Stimulated activated CD8-positive, alpha-beta memory T cell treated with anti-CD3 and anti-CD28 coated beads, Interleukin-15, amount 100 ng/mL, for 4 hours (primary cell): Measurements from ENCODE around the gene CPNE6.
"Not testable (repeated sequence)": the region's sequence is repeated elsewhere in the genome, so short reads cannot be mapped to it uniquely, and the experiment has no call there.

Experiments
- DNase-seq, 2 donors: peaks; one replicate each; pipeline ENCODE4 v3.0.0-alpha.2; 2020; ENCODE audit warnings: low read depth in 2 of 2

CPNE6 gene

DNA sequence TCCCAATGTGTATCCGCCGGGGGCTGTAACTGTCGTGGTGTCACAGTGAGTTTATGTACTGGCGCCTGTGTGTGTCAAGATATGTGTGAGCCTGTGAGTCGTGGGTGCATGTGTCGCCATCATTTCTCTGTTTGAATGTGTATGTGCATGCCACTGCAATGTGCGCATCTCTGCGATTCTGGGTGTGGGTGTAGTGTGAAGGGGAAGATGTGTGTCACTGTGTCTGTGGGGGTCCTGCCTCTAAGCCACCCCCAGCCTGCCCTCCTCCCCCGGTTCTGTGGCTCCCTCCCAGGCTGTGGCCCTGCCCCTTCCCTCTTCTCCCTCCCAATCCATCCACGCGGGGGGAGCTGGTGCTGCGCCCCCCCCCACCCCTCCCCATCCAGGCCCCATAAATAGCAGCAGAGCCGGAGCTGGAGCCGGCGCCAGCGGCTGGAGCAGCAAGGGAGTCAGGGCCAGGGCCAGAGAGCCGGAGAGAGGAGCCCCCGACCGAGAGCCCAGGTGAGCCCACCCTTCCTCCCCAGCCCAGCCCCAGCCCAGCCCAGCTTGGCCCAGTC is at the start of gene CPNE6:
Gene CPNE6, plus strand, starts transcription at position 419 of the 554 bp plus-strand sequence. CDS start 1,375 bp downstream, outside the sequence.
- no peak for DNase-seq

DNA sequence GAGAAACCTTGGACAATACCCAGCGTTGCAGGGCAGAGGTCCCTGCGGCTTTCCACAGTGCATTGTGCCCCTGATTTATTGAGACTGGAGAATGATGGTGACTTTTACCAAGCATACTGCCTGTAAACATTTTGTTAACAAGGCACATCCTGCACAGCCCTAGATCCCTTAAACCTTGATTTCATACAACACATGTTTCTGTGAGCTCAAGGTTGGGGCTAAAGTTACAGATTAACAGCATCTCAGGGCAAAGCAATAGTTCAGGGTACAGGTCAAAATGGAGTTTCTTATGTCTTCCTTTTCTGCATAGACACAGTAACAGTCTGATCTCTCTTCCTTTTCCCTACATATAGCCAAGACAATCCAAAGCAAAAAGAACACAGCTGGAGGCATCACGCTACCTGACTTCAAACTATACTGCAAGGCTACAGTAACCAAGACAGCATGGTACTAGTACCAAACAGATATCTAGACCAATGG is 46.4 kb upstream of the CPNE6 start:
- not testable (repeated sequence) for DNase-seq

DNA sequence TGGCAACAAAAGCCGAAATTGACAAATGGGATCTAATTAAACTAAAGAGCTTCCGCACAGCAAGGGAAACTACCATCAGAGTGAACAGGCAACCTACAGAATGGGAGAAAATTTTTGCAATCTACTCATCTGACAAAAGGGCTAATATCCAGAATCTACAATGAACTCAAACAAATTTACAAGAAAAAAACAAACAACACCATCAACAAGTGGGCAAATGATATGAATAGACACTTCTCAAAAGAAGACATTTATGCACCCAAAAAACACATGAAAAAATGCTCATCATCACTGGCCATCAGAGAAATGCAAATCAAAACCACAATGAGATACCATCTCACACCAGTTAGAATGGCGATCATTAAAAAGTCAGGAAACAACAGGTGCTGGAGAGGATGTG is 41.7 kb upstream of the CPNE6 start:
- not testable (repeated sequence) for DNase-seq

DNA sequence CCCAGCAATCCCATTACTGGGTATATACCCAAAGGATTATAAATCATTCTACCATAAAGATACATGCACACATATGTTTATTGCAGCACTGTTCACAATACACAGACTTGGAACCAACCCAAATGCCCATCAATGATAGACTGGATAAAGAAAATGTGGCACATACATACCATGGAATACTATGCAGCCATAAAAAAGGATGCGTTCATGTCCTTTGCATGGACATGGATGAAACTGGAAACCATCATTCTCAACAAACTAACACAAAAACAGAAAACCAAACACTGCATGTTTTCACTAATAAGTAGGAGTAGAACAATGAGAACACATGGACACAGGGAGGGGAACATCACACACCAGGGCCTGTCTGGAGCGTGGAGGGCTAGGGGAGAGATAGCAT is 40.0 kb upstream of the CPNE6 start:
- not testable (repeated sequence) for DNase-seq

DNA sequence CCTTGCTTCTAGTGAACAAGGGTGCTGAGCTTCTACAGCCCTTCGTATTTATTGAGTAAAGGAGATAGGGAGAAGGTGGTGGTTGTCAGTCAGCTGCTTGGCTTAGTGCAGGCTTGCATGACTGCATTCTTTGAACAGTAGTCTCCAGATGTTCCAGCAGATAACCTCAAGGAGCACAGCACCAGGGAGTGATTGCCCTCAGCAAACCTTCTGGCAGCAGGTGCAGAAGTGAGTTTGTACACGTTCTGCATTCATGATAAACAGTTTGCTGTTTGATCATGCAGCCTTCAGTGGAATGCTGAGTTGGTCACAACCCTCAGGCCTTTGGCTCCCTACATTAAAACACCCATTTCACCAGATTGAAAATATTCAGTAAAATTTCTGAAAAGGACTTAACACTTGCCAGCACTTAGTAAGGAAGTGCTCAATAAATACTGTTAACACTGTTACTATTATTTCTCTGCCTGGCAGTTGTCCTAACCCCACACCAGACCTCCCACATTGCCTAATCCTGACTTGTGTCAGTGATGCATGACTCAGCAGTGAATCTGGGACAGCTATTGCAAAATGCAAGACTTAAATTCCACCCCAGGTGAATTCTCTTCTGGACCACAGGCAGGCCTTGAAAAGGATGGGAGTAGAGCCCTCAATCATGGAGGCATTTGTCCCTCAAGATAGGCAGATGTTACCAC is 38.5 kb upstream of the CPNE6 start:
- DNase-seq = no peak

DNA sequence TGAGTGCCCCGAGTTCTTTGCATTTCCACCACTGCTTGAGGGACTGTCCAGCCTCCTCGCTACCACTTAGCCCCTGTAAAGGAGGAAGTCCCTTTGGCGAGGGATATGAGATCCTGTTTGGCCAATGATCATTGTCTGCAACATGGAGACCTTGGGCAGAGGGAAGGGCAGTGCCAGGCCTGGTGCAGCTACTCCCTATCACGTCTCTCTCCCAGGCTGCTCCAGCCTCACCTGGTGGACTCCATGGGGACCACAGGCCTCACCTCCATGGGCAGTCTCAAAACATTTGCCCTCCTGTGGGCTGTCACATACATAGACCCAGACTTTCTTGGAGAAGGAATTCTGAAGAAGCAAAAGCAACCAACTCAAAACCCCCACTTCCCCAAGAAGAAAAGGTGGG is 35.6 kb upstream of the CPNE6 start:
- not testable (repeated sequence) for DNase-seq

DNA sequence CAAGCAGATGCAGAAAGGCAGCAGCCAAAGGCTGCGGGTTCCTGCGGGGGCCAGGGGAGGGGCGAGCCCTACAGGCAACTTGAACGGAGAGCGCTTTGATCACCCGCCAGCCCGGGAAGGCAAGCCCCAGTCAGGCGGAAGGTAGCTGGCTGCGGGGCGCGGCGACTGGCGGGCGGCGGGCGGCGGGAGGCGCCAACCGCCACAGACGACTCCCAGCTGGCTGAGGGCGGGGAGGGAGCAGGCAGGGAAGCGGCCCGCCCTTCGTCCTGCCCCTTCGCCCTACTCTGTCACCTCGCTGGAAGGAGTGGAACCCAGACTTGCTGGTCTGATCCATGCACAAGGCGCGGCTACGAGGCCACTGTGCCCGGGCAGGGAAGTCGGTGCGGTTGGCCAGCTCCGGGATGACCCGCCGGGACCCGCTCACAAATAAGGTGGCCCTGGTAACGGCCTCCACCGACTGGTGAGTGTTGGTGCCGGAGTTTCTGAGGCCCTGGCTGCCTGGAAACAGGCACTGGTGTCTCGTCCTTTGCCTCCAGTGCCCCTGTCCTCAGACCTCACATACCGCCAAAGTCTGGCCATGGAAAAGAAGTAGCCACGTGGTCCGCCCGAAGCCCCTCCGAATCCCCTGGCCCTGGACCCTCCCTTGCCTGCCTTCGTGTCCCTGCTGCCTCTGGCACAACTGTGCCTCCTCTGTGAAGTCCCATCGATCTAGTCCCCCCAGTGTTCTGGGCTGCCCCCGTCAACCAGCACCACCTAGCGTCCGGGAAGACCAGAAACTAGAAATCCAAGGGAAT is 35.0 kb upstream of the CPNE6 start:
- no peak for DNase-seq

DNA sequence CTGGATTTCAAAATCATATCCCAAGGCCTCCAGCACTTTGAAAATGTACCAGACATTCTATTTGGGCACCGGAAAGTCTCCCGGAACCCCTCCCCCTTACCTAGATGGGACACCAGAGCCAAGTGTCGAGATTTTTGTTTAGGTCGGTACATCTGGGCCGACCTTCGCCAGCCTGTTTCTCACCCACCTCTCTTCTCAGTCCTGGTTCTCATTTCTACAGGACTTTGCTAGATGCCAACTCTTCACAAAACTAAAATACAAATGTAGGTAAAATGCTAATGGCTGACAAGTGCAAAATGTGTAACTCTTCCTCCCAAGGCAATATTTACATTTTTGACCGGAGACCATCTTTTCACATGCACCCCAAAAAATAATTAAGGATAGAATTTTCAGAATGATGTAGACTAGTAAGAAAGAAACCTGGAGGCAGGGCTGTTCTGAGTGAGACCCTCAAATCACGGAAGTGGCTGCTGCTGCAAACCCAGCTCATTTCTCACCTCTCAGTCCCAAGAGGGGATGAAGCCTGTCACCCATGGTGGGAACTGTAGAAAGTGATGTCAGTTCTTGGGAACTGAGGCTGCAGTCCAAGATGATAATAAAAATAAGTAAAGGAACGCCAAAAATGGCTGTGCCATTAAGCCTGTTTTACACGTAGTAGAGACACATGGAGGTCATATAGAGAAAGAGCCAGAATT is 34.3 kb upstream of the CPNE6 start:
- not testable (repeated sequence) for DNase-seq

DNA sequence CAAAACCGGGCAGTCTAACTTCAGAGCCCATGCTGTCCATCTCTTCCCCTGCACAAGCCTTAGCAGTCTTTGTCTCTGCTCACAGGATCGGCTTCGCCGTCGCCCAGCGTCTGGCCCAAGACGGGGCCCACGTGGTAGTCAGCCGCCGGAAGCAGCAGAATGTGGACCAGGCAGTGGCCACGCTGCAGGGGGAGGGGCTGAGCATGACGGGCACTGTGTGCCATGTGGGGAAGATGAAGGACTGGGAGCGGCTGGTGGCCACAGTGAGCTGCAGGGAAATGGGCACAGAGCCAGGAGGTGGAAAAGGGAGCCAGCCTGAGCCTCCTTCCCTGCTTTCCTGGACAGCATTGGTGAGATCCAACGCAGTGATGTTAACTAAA is 33.7 kb upstream of the CPNE6 start:
- no peak for DNase-seq

DNA sequence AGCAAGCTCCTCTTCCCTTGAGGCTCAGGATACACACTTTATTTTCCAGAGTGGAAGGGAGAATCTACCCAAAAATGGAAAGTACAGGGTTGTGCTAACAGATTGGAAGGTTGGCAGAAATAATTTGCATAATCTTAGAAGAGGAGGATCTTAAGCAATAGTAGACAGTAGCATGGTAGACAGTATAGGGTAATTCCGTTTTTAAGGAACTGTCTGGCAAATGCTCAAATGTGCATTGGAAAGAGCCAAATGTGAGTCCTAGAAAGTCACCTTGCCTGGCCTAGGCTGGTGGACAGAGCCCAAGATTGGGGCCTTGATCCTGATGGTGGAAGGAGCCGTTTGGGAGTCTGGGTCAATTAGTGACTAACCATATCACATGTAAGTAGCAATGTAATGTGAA is 32.7 kb upstream of the CPNE6 start:
- DNase-seq = no peak

DNA sequence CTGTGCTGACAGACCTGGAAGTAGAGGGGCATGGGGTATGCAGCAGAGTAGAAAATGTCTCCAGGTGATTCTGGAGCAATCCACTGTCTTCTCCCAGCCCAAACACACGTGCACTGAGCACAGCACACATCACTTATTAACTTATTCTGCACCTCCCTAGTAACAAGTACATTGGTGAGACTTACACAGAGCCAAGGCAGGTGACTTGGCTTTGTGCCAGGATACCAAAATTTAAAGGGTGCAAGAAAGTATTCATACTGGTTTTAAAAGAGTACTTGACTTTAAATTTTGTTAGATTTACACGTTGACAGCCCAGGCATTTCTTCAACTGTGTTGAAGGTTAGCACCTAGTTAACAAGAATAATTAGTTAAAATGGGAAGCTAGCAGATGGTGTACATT is 30.7 kb upstream of the CPNE6 start:
- DNase-seq = no peak

DNA sequence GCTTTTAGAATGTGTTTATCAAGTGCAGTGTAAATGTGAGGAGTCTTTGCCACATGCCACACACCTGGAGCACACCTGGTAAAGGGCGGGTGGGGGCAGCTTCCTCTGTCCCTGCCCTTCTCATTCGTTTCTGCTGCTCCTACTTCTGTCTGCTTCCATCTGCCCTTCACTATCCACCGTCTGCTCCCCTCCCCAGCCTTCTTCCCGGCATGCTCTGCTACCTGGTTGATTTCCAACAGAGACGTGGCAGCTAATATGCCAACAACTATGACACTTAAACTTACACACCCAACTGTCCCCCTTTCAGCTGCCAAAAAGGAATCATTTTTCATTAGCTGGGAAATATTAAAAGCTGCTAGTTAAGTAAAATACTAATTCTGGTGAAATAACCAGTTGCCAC is 28.6 kb upstream of the CPNE6 start:
- no peak for DNase-seq

DNA sequence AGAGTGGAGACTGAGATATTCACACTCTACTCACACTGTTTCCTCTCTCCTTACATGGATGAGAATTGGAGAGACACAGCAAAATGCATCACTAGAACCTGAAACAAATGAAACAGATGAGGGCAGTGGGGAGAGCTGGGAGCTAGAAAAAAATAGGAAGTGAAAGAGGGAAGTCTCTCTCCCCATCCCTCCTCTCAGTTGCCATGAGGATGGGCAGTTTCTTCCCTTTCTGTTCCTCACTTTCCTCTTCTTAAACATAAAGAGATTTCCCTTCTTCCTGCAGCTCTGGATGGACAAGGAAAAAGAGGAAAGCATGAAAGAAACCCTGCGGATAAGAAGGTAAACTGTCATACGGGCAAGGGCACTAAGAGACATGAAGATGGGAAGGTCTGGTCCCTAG is 22.4 kb upstream of the CPNE6 start:
- DNase-seq = not testable (repeated sequence)

DNA sequence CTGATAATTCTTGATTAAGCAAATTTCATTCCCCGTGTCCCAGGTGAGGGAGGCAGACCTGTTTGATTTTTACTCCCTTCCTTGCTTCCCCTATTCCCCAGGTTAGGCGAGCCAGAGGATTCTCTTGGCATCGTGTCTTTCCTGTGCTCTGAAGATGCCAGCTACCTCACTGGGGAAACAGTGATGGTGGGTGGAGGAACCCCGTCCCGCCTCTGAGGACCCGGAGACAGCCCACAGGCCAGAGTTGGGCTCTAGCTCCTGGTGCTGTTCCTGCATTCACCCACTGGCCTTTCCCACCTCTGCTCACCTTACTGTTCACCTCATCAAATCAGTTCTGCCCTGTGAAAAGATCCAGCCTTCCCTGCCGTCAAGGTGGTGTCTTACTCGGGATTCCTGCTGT is 20.6 kb upstream of the CPNE6 start:
- DNase-seq = not testable (repeated sequence)

DNA sequence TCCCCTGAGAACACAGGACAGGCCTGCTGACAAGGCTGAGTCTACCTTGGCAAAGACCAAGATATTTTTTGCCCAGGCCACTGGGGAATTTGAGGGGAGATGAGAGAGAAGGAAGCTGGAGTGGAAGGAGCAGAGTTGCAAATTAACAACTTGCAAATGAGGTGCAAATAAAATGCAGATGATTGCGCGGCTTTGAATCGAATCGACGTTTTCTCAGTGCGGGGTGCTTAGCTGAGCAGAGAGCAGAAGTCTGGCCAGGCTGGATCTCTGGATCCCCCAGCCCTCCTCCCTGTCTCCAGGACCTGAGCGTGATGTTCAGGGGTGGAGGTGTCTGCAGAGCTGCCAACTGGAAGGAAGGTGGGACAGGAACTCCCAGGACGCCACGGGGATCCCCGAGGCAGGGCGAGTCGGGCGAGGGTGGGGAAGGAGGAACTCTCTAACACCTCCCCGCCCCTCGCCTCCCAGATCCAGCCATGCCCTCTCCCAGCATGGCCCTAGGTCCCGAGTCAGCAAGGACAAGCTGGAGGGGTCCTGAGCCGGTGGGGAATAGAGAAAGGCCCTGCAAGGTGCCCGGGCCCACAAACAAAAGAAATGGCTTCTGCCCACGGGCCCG is 20.1 kb upstream of the CPNE6 start:
- no peak for DNase-seq

DNA sequence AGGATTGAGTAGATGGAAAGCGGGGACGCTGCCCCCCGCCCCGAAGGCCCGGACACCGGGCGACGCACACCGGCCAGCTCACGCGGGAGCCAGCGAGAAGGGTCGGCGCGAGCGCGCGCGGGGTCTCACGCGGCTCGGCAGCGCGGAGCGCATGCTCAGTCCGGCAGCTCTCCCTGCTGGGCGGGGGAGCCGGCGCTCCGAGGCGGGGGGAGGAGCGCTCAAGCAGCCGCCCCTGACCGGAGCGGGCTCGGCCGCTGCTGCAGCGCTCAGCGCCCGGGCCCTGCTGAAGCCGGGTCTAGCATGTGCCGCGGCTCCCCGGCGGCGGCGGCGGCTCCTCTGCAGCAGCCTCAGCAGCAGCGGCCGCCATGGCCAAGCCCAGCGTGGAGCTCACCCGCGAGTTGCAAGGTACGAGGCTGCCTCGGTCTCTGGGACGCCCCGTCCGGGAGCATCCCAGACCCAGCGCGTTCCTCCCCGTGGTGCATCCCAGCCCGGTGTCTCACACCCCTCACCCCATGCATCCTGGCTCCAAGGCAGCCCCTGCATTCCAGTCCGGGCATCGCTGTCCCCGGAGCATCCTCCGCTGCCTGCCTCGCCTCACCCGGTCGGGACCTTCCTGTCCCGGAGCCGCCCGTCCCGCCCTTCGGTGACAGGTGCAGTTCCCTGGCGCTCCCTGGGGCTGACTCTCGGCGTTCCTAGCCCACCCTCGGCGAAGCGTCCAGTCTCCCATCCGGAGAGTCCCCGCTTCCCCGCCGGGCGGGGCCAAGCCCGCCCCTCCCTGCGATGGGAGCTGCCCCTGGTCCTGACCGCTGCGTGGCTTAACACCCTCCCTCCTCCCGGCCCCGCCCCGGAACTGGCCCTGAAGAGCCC is 19.3 kb upstream of the CPNE6 start, which contains the start of gene CARMIL3:
Gene CARMIL3, plus strand, starts transcription at position 221 of the 867 bp plus-strand sequence. Its CDS starts 145 bp downstream, at position 366.
- DNase-seq = peak in 1 of 2 donors; percentile 38

DNA sequence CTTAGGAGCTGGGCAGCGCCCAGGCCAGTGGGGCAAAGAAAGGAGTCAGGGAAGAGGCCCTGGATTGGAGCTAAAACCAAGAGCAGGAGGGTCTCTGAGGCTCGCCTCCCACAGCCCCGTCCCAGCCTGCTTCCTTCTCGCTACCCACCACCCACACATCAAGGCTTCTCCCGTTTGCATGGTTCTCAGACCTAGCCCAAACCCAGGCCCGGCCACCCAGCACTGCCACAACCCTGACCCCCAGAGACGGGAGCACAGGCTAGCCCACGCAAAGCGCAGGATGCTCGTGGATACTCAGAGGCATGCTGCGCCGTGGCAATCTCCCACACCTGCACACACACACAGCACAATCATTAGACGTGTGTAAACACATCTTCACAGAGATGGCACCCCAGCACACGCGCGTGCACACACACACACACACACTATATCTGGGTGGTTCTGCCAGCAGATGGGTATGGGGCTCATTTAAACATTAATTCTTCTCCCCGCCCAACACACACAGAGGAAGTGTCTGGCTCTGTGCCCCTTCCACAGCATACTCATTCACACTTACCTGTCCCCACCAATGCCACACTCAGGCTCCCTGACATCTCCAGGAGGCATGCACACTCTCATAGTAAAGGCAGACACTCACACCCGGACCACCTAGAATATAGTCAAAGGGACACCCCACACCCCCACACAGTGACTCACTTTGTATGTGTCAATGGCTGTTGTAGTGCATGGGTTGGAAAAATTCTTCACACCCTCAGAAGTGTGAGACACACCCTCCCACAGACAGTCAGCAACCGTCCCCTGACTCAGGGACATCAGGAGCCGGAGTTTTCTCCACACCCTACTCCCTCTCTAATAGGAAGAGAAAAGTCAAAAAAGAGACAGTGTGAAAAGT is 18.5 kb upstream of the CPNE6 start:
- peak; percentile 39 to 62 for DNase-seq

DNA sequence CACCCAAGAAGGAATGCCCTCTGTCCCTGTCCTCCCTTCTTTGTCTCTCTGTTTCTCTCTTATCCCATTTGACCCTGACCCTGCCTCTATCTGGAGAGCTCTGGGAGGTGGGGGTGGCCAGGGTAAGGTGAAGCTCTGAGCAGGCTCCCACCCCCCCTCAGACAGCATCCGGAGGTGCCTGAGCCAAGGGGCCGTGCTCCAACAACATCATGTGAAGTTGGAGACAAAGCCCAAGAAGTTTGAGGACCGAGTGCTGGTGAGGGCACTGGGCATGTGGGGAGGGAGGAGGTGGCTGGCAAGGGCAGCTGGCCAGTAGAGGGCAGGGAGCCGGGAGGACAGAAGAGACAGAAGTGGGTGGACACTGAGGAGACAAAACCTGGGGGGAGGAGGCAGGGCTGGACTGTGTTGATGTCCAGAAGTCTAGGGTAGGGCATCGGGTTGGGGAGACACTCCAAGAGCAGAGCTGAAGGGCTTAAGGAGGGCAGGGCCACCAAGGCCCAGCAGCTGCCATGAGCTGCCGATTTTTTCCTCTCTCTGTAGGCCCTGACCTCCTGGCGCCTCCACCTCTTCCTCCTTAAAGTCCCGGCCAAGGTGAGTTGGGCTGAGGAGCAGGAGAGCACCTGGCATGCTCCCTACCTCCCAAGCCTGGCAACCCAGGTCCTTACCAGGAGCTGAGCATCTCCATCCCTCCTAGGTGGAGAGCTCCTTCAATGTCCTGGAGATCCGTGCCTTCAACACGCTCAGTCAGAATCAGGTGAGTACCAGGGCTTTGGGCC is 17.6 kb upstream of the CPNE6 start:
- DNase-seq = no peak

DNA sequence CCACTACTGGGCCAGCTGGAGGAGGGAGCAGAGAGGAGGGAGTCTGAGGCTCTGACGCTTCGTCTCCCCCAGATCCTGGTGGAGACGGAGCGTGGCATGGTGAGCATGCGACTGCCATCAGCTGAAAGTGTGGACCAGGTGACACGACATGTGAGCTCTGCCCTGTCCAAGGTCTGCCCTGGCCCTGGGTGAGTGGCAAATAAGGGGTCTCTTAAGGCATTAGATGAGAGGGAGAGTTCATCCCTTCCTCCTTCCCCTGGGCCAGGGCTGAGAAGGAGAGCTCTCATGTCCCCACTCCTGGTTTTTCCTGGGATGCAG is 17.1 kb upstream of the CPNE6 start:
- DNase-seq = no peak
